Fibroblast of skin of right biceps (primary cell): ENCODE data around the gene RFFL.

Experiments
- DNase-seq: peaks from one replicate; pipeline ENCODE4 v3.0.0-alpha.2; 2013

Gene RFFL

GRCh38 chr17:35079547-35080423, 16.3 kb upstream of the RFFL start:
- no peak for DNase-seq

- no peak for DNase-seq
These were observed 13.4 kb upstream of the RFFL start for GRCh38 chr17:35076874-35077273.

- DNase-seq = no peak
These were observed 11.5 kb upstream of the RFFL start for GRCh38 chr17:35074711-35075707.

DNA sequence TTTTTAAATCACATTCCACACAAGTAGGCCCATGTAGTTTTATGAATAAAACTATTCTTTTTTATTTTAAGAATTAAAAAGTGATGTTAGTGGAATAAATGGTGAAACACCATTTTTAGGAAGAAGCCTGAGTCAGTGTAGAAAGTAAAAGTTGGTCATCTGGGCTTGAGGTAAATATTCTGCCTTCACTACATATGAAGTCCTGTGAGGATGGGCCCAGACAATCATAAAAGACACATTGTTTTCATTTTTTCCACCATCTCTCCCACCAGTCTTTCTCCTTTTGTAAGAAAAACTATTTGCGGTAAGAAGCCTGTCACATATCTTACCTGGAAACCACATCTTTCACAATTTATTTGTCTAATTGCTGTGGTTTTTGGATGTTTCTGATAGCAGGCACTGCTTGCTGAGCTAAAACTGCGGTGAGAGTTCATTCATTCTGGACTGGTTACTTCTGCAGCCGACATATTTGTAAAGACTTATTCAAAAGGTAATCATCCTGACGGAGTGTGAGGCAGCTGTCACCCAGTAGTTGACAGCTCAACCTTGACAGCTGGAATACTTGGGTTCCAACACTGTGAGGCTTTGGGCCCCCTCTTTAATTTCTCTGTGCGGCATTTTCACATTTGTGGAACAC, 10.6 kb upstream of the RFFL start:
- no peak for DNase-seq

DNA sequence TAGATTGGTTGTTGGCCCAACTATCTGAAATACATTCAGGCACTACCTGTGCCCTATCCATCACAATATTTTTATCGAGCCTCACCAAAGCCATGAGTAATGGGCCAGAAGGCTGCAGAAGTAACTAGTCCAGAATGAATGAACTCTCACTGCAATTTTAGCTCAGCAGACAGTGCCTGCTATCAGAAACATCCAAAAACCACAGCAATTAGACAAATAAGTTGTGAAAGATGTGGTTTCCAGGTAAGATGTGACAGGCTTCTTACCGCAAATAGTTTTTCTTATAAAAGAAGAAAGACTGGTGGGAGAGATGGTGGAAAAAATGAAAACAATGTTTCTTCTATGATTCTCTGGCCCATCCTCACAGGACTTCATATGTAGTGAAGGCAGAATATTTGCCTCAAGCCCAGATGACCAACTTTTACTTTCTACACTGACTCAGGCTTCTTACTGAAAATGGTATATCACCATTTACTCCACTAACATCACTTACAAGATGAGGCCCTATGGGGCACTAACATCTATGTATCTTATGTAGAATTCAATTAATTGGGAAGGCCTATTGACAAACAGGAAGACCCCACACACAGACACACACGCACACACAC, 9.8 kb upstream of the RFFL start:
- no peak for DNase-seq

- DNase-seq = peak; percentile 47
These were observed 5.8 kb upstream of the RFFL start for GRCh38 chr17:35069311-35069710.

DNA sequence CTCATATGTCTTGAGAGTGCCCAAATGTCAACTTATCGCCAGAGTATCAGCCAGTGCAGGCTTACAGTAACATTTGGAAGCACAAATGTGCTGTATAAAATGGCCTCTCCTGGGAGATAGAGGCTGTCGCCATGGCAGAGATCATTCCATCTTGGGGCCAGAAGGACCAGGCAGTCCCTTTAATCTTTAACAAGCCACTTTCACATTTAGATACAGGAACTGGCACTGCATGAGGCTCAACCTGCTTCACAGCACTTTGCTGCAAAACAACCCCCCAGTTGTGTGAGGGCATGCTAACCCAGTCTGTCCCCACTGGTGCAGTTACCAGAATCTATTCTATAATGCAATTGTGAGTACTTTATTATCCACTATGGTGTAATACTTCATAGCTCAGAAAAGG, 4.7 kb upstream of the RFFL start:
- DNase-seq = no peak

DNA sequence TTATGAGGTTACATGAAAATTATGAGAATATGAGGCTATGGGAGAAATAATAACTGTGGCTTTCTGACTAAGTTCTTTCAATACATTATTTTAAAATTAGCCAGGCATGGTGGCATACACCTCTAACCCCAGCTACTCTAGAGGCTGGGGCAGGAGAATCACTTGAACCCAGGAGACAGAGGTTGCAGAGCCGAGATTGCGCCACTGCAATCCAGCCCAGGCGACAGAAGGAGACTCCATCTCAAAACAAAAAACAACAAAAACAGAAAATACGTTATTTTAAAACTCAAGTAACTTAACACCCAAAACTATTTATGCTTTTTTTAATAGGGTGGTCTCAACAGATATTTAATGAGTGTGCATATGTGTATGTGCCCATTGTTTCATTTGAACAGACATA, 2.4 kb upstream of the RFFL start:
- DNase-seq = no peak

- no peak for DNase-seq
These were observed 1.2 kb upstream of the RFFL start for GRCh38 chr17:35064516-35065215.

- no peak for DNase-seq
These were observed 1.2 kb downstream of the RFFL start for GRCh38 chr17:35062308-35062707.

- no peak for DNase-seq
These were observed 6.1 kb downstream of the RFFL start for GRCh38 chr17:35057332-35057915.

GRCh38 chr17:35056013-35056412, 7.5 kb downstream of the RFFL start:
- no peak for DNase-seq

GRCh38 chr17:35053204-35053603, 10.3 kb downstream of the RFFL start:
- DNase-seq = no peak

DNA sequence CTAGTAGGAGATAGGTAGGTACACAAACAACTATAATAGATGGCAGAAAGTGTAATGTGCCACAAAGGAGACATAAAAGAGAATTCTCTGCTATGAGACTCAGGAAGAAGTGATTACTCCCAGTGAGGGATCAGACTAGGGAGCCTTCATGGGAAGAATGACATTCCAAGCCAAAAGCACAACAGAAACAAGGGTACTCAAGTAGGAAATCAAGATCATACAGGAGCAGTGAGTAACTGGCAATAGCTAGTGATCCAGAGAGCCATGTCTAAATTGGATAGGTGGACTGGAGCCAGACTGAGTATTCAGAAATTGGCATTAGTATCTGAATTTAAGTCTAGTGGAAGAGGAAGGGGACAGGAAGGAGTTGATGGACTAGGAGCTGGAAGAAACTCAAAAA, 10.7 kb downstream of the RFFL start:
- DNase-seq = peak; percentile 3

DNA sequence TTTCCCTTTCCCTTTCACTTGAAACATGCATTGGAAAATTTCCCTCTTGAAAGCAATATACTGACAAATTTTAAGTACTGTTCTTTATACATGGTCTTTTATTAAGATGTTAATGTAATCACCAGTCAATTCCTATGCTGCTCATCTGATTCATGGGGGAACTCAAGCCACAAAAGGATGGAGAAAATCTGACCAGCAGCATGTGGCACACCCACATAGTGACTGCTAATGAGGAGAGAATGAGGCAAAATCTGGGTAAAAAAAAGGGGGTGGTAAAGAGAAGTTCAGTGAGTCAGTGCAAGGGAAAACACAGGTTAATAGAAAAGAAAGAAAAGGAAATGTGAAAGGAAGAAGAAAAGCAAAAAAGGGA, 11.3 kb downstream of the RFFL start:
- peak; percentile 43 for DNase-seq

GRCh38 chr17:35051579-35052240, 11.8 kb downstream of the RFFL start:
- peak; percentile 22 for DNase-seq

- no peak for DNase-seq
These were observed 12.3 kb downstream of the RFFL start for GRCh38 chr17:35051183-35051578.

DNA sequence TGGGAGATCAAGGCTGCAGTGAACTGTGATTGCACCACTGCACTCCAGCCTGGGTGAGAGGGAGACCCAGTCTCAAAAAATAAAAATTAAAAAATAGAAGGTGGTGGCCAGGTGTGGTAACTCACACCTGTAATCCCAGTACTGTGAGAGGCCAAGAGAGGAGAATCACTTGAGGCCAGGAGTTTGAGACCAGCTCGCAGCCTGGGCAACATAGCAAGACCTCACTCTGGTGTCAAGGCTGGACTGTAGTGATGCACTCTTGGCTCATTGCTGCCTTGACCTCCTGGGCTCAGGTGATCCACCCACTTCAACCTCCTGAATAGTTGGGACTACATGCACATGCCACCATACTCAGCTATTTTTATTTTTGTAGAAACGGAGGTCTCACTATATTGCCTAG, 13.3 kb downstream of the RFFL start:
- no peak for DNase-seq

- DNase-seq = no peak
These were observed 14.7 kb downstream of the RFFL start for GRCh38 chr17:35048685-35049379.

- DNase-seq = peak; percentile 62
These were observed 16.7 kb downstream of the RFFL start for GRCh38 chr17:35046740-35047283.
